ENCODE data around the gene HNRNPLL.
"Not testable (repeated sequence)": the region's sequence is repeated elsewhere in the genome, so short reads cannot be mapped to it uniquely, and the experiment has no call there.

HNRNPLL gene

DNA sequence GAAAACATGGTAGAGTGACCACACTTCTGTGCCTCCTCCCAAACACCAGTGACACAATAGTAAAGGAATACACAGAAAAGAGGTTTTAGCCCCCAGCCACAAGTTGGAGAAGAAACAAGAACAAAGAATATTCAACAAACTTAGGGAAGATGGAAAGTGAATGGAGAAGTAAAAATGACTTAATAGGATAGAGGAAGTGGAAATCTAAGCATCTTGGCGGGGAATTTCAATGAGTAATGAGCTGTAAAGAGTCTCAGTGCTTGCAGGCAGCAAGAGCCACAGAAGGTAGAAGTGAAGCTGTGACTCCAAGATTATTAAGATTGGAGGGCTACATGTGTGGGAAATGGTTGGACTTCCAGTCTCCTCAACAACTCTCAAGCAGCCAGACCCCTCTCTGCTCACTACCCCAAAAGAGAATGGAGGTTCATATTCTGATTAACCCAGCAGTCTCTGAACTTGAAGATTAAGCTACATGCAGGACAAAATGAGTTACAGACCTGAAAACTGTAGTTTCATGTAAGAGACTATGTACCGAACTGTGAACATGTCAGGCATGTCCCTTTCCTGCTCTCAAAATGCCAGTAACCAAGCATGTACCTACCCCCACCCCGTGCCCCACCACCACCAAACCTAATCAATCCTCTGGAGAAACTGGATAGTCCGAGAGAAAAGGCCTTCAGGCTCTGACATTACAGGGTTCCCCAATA lies 16.9 kb upstream of the HNRNPLL start:
- DNase-seq (ENCODE audit: low read depth in 2 of 2) = no peak

- no peak for DNase-seq (ENCODE audit: low read depth in 2 of 2)
Observed at GRCh38 chr2:38617301-38617700, 14.6 kb upstream of the HNRNPLL start.

DNA sequence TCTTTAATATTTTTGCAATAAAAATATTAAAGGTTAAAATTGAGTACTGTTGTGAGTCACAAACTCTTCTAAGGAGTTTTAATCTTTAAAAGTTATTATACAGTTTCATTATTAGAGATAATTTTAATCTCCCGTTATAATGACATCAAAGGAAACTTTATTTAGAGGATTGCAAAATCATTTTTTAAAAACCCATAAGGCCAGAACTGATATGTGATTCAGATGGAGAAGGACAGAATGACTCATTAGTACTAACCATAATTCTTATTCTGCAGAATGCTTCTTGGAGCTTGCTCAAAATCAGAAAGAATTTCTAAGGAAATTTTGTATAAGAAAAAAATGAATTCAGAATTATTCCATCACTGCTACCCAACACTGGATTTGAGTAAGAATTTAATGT lies 12.5 kb upstream of the HNRNPLL start:
- no peak for DNase-seq (ENCODE audit: low read depth in 2 of 2)

GRCh38 chr2:38613849-38614213 lies 11.1 kb upstream of the HNRNPLL start:
- DNase-seq (ENCODE audit: low read depth in 2 of 2) = no peak

GRCh38 chr2:38613126-38613848 lies 10.6 kb upstream of the HNRNPLL start:
- DNase-seq (ENCODE audit: low read depth in 2 of 2) = no peak

- peak in 1 of 2 donors; percentile 25 for DNase-seq (ENCODE audit: low read depth in 2 of 2)
Observed at GRCh38 chr2:38610851-38611801, 8.4 kb upstream of the HNRNPLL start.

GRCh38 chr2:38609246-38609645 lies 6.5 kb upstream of the HNRNPLL start:
- not testable (repeated sequence) for DNase-seq (ENCODE audit: low read depth in 2 of 2)

- DNase-seq (ENCODE audit: low read depth in 2 of 2) = no peak
Observed at GRCh38 chr2:38608755-38609154, 6.0 kb upstream of the HNRNPLL start.

- no peak for DNase-seq (ENCODE audit: low read depth in 2 of 2)
Observed at GRCh38 chr2:38605298-38605830, 2.6 kb upstream of the HNRNPLL start.

DNA sequence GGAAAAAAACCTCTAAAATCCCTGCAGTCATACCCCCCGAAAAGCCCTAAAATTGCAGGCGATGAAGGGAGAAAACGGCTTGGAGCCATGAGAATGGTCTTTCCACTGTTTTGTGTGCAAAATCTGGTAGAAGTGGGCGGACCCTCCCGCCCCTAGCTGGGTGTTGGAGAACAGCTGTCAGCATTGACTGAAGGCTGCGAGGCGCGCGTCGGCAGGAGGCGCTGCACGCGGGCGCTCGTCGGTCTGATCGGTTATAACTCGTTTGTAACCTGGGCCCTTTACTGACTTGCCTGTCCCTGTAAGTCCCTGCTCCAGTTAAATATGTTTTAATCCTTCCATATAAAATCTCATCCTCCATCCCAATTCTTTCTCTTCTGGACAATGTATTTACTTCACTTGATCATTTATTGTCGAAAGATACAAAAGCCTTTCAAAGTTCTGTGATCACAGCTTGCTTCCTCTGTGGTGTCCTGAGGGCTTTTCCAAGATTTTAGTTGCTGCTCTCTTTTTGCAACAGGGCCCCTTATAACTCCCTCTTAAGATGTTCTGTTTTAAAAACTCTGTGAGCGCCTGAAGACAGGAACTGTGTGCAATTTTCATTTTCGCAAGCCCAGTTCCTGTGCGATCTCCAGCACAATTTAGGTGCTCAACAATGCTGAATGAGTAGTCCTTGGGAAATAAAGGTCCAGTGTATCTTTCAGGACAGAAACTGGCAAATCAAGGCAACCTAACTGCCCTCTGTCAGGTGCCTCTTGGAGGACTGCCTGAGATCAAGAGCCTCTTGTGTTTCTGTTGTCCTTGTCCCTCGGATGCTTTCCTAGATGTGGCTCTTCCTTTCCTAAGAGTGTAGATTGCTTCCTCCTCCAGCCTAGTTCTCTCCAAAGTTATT lies 918 bp upstream of the HNRNPLL start:
- peak; percentile 71 to 81 for DNase-seq (ENCODE audit: low read depth in 2 of 2)

DNA sequence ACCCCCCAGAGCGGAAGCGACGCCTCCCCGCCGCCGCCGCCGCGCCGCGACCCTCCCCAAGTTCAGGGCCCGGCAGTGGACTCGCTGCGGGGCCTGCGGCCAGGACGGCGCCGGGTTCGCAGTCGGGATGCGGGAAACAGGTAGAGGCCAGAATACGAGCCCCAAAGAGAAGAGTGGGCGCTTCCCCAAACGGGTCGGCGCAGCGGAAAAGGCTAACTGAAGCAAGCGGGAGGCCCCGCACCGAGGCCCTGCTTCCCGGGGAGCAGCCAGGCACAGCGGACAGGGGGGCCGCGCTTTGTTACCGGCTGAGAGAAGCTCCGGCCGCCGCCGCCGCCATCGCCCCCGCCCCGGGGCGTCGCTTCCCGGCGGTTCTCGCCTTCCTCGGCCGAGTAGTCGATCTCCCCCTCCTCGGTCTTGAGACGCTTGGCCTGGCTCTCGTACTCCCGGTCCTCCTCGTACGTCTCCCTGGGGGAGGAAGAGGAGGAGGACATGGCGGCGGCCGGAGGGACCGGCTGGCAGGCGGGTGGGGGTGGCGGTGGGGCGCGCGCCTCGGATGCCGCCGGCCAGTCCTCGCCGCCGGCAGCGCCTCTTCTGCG lies 494 bp downstream of the HNRNPLL start:
- peak; percentile 26 to 29 for DNase-seq (ENCODE audit: low read depth in 2 of 2)

DNA sequence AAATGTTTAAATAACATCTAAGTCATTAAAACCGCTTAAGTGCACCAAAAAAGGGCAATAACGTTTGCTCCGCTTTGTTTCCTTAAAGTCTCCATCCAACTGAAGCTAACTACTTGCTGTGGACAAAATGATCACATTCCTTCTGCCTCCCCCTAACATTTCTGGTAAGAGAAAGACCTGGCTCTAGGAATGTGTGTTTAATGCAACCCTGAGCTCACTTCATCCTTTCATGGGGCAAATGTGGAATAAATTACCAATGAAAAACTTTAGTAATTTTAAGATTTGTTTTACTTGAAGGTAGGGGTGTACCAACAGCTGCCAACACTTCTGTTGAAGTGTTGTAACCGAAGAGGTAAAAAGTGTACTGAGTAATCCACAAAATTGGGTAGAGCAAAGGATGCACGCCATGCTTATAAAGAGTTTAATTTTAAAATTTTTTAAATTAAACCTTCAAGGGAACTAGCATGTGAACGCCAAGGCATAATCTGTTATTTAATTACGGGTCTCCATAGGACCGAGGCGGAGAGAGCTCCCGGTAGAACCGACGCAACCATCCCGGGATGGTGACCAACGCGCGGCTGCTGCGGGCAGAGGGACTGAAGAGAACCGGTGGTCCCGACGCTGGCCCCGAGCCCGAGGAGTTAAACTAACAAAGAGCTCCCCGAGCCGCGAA lies 1.1 kb downstream of the HNRNPLL start:
- DNase-seq (ENCODE audit: low read depth in 2 of 2) = peak in 1 of 2 donors; percentile 16

GRCh38 chr2:38600921-38601455 lies 1.7 kb downstream of the HNRNPLL start:
- DNase-seq (ENCODE audit: low read depth in 2 of 2) = no peak

GRCh38 chr2:38600242-38600891 lies 2.4 kb downstream of the HNRNPLL start:
- DNase-seq (ENCODE audit: low read depth in 2 of 2) = no peak

GRCh38 chr2:38599706-38600105 lies 3.0 kb downstream of the HNRNPLL start:
- DNase-seq (ENCODE audit: low read depth in 2 of 2) = no peak

- DNase-seq (ENCODE audit: low read depth in 2 of 2) = no peak
Observed at GRCh38 chr2:38598991-38599295, 3.8 kb downstream of the HNRNPLL start.

- no peak for DNase-seq (ENCODE audit: low read depth in 2 of 2)
Observed at GRCh38 chr2:38598200-38598990, 4.3 kb downstream of the HNRNPLL start.

GRCh38 chr2:38597115-38597514 lies 5.6 kb downstream of the HNRNPLL start:
- no peak for DNase-seq (ENCODE audit: low read depth in 2 of 2)

DNA sequence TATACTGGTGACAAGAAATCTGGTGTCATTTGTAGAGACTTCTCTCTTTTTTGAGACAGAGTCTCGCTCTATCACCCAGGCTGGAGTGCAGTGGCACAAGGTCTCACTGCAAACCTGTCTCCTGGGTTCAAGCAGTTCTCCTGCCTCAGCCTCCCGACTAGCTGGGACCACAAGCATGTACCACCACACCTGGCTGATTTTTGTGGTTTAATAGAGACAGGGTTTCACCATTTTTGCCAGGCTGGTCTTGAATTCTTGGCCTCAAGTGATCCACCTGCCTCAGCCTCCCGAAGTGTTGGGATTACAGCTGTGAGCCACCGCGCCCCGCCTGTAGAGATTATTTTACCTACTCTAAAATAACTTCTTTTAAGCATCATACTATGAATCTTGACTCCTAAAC lies 6.5 kb downstream of the HNRNPLL start:
- DNase-seq (ENCODE audit: low read depth in 2 of 2) = no peak

Measured in stimulated activated CD4-positive, alpha-beta T cell treated with anti-CD3 and anti-CD28 coated beads, Interleukin-4, amount 100 ng/mL, for 48 hours (primary cell).